Adipose tissue (tissue), 3 donors: ENCODE results near the gene TMEM255B. TPM values are rescaled to one million over a fixed set of nuclear protein-coding genes. Genes with fewer than 3 reads are reported as not detected.
"Not testable (repeated sequence)": the region's sequence is repeated elsewhere in the genome, so short reads cannot be mapped to it uniquely, and the experiment has no call there.

Source experiments
- H3K27ac ChIP-seq: one replicate; pipeline ENCODE4 v1.5.1; 2013; ENCODE audit warnings: low read depth, low read length
- WGBS, 3 donors: extraction: QIAGEN DNeasy Blood & Tissue Kit; methylation state at CpG; one replicate each; pipeline ENCODE4 v1.1.7; 2013; 5-methylcytosine and 5-hydroxymethylcytosine counted together
- polyA plus RNA-seq, 3 donors: library from polyadenylated mRNA; stranded (reverse); fragments of 200-250 nt; gene quantifications; one replicate each; pipeline ENCODE4 v1.2.3, GENCODE V29; 2013
- donor health status: healthy with polysubstance abuse.
- donor health status: Bipolar disorder and iron deficiency.
- donor health status: healthy.

The TMEM255B gene
- polyA plus RNA-seq, 3 donors: 3.9 to 24.7 (median 14.2) TPM

GRCh38 chr13:113745500-113746142 lies 13.4 kb upstream of the TMEM255B start:
- not testable (repeated sequence) for H3K27ac ChIP-seq
- 87 to 96% (median 91%) methylated on average over 22 to 23 of the region's 24 CpGs for WGBS, 3 donors

GRCh38 chr13:113746143-113746525 lies 12.9 kb upstream of the TMEM255B start:
- H3K27ac ChIP-seq: no peak overlapping the region
- 75 to 84% (median 76%) methylated on average over 5 of the region's 5 CpGs for WGBS, 3 donors

GRCh38 chr13:113746671-113747070 lies 12.4 kb upstream of the TMEM255B start:
- no peak overlapping the region for H3K27ac ChIP-seq
- 87 to 95% (median 88%) methylated on average over 12 of the region's 12 CpGs for WGBS, 3 donors

GRCh38 chr13:113747291-113747833 lies 11.7 kb upstream of the TMEM255B start:
- 80 to 85% (median 84%) methylated on average over 25 of the region's 25 CpGs for WGBS, 3 donors
- H3K27ac ChIP-seq: no peak overlapping the region

GRCh38 chr13:113748101-113748861 lies 10.7 kb upstream of the TMEM255B start:
- no peak overlapping the region for H3K27ac ChIP-seq
- WGBS, 3 donors: 78 to 86% (median 85%) methylated on average over 25 of the region's 25 CpGs

GRCh38 chr13:113748862-113749451 lies 10.1 kb upstream of the TMEM255B start:
- WGBS, 3 donors: 87 to 92% (median 91%) methylated on average over 22 of the region's 22 CpGs
- no peak overlapping the region for H3K27ac ChIP-seq

GRCh38 chr13:113749507-113749906 lies 9.5 kb upstream of the TMEM255B start:
- WGBS, 3 donors: 81 to 87% (median 85%) methylated on average over 13 of the region's 13 CpGs
- H3K27ac ChIP-seq: no peak overlapping the region

GRCh38 chr13:113749967-113750366 lies 9.1 kb upstream of the TMEM255B start:
- H3K27ac ChIP-seq: no peak overlapping the region
- WGBS, 3 donors: 85 to 93% (median 91%) methylated on average over 11 of the region's 11 CpGs

GRCh38 chr13:113750554-113751399 lies 8.2 kb upstream of the TMEM255B start:
- no peak overlapping the region for H3K27ac ChIP-seq
- WGBS, 3 donors: 88 to 94% (median 92%) methylated on average over 23 of the region's 23 CpGs

GRCh38 chr13:113751491-113751890 lies 7.5 kb upstream of the TMEM255B start:
- 90 to 94% (median 92%) methylated on average over 19 of the region's 19 CpGs for WGBS, 3 donors
- no peak overlapping the region for H3K27ac ChIP-seq

GRCh38 chr13:113752211-113752986 lies 6.6 kb upstream of the TMEM255B start:
- 94 to 96% (median 96%) methylated on average over 53 to 62 of the region's 78 CpGs for WGBS, 3 donors
- not testable (repeated sequence) for H3K27ac ChIP-seq

- H3K27ac ChIP-seq: no peak overlapping the region
- WGBS, 3 donors: 77 to 82% (median 81%) methylated on average over 11 of the region's 11 CpGs
Measured at GRCh38 chr13:113753171-113753570, 5.9 kb upstream of the TMEM255B start.

GRCh38 chr13:113754242-113754641 lies 4.8 kb upstream of the TMEM255B start:
- H3K27ac ChIP-seq: no peak overlapping the region
- 59 to 69% (median 65%) methylated on average over 7 of the region's 7 CpGs for WGBS, 3 donors

- WGBS, 3 donors: 79 to 81% (median 79%) methylated on average over 15 of the region's 15 CpGs
- no peak overlapping the region for H3K27ac ChIP-seq
Measured at GRCh38 chr13:113754691-113755090, 4.3 kb upstream of the TMEM255B start.

GRCh38 chr13:113756441-113757097 lies 2.5 kb upstream of the TMEM255B start:
- 85 to 91% (median 89%) methylated on average over 20 of the region's 20 CpGs for WGBS, 3 donors
- H3K27ac ChIP-seq: no peak overlapping the region

- 1 to 2% (median 2%) methylated on average over 26 of the region's 26 CpGs for WGBS, 3 donors
Measured at GRCh38 chr13:113759525-113760137, 605 bp downstream of the TMEM255B start.

GRCh38 chr13:113761136-113761535 lies 2.1 kb downstream of the TMEM255B start:
- WGBS, 3 donors: 76 to 84% (median 80%) methylated on average over 7 of the region's 7 CpGs
- H3K27ac ChIP-seq: no peak overlapping the region

More at GRCh38 chr13:113759525-113760137, 605 bp downstream of the TMEM255B start:
- no peak overlapping the region for H3K27ac ChIP-seq
